GM18861 (cell line): ENCODE measurements around the gene LRRC3.

Experiments
- ATAC-seq: cut with Tn5 transposase; IDR thresholded peaks from one replicate; pipeline ENCODE4 v1.9.1; 2021; ENCODE audit not compliant: unreplicated experiment

Gene LRRC3

GRCh38 chr21:44423941-44424607 lies 31.2 kb upstream of the LRRC3 start:
- no peak for ATAC-seq

GRCh38 chr21:44424608-44425306 lies 30.6 kb upstream of the LRRC3 start:
- ATAC-seq: no peak

GRCh38 chr21:44425307-44425894 lies 29.9 kb upstream of the LRRC3 start:
- ATAC-seq: no peak

- no peak for ATAC-seq
Measured at GRCh38 chr21:44425895-44426662, 29.2 kb upstream of the LRRC3 start.

GRCh38 chr21:44426663-44427191 lies 28.6 kb upstream of the LRRC3 start:
- no peak for ATAC-seq

- no peak for ATAC-seq
Measured at GRCh38 chr21:44427241-44428120, 27.8 kb upstream of the LRRC3 start.

- ATAC-seq: no peak
Measured at GRCh38 chr21:44428281-44428960, 26.9 kb upstream of the LRRC3 start.

- no peak for ATAC-seq
Measured at GRCh38 chr21:44429894-44430293, 25.4 kb upstream of the LRRC3 start.

- no peak for ATAC-seq
Measured at GRCh38 chr21:44431300-44431699, 24.0 kb upstream of the LRRC3 start.

GRCh38 chr21:44432841-44433790 lies 22.2 kb upstream of the LRRC3 start:
- ATAC-seq: no peak

GRCh38 chr21:44433791-44434567 lies 21.3 kb upstream of the LRRC3 start:
- ATAC-seq: no peak

GRCh38 chr21:44434568-44434925 lies 20.8 kb upstream of the LRRC3 start:
- no peak for ATAC-seq

- no peak for ATAC-seq
Measured at GRCh38 chr21:44434936-44435635, 20.2 kb upstream of the LRRC3 start.

- no peak for ATAC-seq
Measured at GRCh38 chr21:44436111-44436611, 19.1 kb upstream of the LRRC3 start.

- ATAC-seq: no peak
Measured at GRCh38 chr21:44436958-44437357, 18.4 kb upstream of the LRRC3 start.

GRCh38 chr21:44437371-44437695 lies 18.0 kb upstream of the LRRC3 start:
- no peak for ATAC-seq

- no peak for ATAC-seq
Measured at GRCh38 chr21:44437696-44438431, 17.4 kb upstream of the LRRC3 start.
